Upper lobe of right lung (tissue), 1 donor: ENCODE results near the gene MRPS2. TPM values are rescaled to one million over a fixed set of nuclear protein-coding genes. Genes with fewer than 3 reads are reported as not detected.
A peak's percentile ranks its signal among the peaks of the same experiment; 100 is the strongest.

Experiments
- ATAC-seq: fragments of 200-7000 bp; cut with Tn5 transposase; one replicate; pipeline ENCODE4 v1.9.1; 2020; ENCODE audit warnings: mild to moderate bottlenecking, moderate library complexity
- DNase-seq: peaks from one replicate; pipeline ENCODE4 v3.0.0-alpha.2; 2020
- H3K27ac ChIP-seq: fragments of 200-600 bp; one replicate; pipeline ENCODE4 v1.8.0; 2022
- H3K27me3 ChIP-seq: fragments of 200-600 bp; one replicate; pipeline ENCODE4 v1.8.0; 2022; ENCODE audit warnings: mild to moderate bottlenecking
- H3K36me3 ChIP-seq: fragments of 200-600 bp; one replicate; pipeline ENCODE4 v1.8.0; 2022
- H3K4me1 ChIP-seq: fragments of 200-600 bp; one replicate; pipeline ENCODE4 v1.8.0; 2022
- H3K4me3 ChIP-seq: fragments of 200-600 bp; one replicate; pipeline ENCODE4 v1.8.0; 2022; ENCODE audit warnings: mild to moderate bottlenecking
- H3K9me3 ChIP-seq: fragments of 200-600 bp; one replicate; pipeline ENCODE4 v1.8.0; 2022
- intact Hi-C: fragments of 100-400 bp; cut with DNase I; formaldehyde crosslinking; loops from one replicate; pipeline ENCODE4 v1.11.0; 2022
- total RNA-seq: library from RNA; stranded (reverse); fragmentation: NEBNext Ultra II Directional; extraction: Animal tissue kit (Norgen Biotek cat#: 25700); gene quantifications from one replicate; pipeline ENCODE4 v1.2.1, GENCODE V29; 2021
- TF ChIP-seq, protein P1 (sequence below): fragments of 200-600 bp; IDR thresholded peaks from one replicate; pipeline ENCODE4 v1.8.0; 2022; ENCODE audit warnings: antibody characterized with exemption
- donor health status: DM: no; HTN: yes; CAD: no; lungs with severe emphysema.

The MRPS2 gene
- total RNA-seq, 1 donor from 2014 or later: 23.0 TPM

DNA sequence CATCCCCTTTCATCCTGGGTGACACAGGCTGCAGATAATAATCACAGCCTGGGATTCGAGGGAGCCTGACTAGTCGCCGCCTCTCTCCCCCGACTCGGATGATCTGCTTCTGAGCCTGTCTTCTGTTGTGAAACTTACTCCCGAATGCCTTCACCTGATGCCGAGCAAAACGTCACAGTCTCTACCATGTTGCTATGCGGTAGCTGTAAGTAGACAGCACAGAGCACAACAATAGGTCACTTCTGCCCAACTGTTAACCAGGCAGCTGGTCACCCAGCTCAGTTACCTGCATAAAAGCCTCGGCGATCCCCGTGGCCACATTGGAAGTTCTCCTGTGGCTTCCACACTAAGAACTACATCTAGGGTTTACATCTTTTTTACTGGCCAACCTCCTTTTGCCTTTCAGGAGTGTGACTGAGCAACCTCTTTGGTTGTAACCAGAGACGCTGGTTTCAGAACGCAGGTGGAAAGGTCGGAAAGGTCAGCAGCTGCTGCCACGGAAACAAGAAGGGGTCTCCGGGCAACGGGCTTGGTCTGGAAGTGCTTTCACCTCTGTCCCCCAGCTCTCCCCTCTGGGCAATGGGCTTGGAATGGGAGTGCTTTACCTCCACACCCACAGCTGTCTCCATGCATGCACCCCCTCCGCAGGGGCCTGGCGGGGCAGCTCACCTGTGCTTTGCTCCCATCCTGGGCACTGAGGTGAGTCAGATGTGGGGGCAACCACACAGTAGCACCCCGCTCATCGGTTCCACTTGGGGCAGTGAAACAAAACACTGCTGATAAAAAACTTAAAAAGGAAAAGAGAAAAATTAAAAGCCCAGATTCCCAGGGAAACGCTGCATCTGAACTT lies 28.5 kb upstream of the MRPS2 start:
- ATAC-seq: no peak
- Histone ChIP-seq H3K36me3 (no peaks in the 10 kb centered on the region), H3K4me1 (peaks cover 4% of the 10 kb centered on the region), H3K27ac (no peak overlapping the region), H3K9me3 (no peaks in the 10 kb centered on the region), H3K4me3 (no peak overlapping the region), H3K27me3 (no peaks in the 10 kb centered on the region)
- intact Hi-C loops: no loop called here
- TF ChIP-seq, protein P1, sequence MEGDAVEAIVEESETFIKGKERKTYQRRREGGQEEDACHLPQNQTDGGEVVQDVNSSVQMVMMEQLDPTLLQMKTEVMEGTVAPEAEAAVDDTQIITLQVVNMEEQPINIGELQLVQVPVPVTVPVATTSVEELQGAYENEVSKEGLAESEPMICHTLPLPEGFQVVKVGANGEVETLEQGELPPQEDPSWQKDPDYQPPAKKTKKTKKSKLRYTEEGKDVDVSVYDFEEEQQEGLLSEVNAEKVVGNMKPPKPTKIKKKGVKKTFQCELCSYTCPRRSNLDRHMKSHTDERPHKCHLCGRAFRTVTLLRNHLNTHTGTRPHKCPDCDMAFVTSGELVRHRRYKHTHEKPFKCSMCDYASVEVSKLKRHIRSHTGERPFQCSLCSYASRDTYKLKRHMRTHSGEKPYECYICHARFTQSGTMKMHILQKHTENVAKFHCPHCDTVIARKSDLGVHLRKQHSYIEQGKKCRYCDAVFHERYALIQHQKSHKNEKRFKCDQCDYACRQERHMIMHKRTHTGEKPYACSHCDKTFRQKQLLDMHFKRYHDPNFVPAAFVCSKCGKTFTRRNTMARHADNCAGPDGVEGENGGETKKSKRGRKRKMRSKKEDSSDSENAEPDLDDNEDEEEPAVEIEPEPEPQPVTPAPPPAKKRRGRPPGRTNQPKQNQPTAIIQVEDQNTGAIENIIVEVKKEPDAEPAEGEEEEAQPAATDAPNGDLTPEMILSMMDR: no peak
- DNase-seq: no peak

DNA sequence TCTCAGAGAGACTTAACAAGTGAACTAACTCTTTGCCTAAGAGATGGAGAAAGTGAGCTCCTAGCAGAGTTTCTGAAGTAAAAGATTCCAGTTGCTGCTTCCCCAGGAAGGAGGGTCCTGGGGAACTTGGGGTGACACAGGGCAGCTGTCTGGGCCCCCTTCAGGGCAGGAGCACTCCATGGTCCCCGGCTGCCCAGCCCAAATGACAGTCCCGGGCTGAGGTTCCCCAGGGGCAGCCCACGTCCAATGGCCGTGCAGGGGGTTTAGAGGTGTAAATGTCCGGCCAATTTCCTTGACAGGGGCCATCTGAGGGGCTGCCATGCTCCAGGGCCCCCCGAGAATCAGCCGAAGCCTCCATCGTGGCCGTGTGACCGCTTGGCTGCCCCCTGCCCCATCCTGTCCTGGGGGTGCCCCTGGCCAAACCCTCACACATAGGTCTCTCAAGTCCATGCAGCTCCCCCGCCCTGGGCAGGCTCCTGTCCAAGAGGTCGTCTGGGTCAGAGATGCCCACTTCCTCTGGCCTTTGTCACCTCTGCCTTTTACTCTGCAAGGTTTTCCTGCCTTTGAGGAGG lies 26.4 kb upstream of the MRPS2 start:
- Histone ChIP-seq H3K27ac (no peak overlapping the region), H3K27me3 (no peaks in the 10 kb centered on the region), H3K9me3 (no peaks in the 10 kb centered on the region), H3K4me3 (no peak overlapping the region), H3K4me1 (peaks cover 9% of the 10 kb centered on the region), H3K36me3 (no peaks in the 10 kb centered on the region)
- intact Hi-C loops: no loop called here
- ATAC-seq (no peak), DNase-seq (no peak)
- TF ChIP-seq, protein P1: no peak

DNA sequence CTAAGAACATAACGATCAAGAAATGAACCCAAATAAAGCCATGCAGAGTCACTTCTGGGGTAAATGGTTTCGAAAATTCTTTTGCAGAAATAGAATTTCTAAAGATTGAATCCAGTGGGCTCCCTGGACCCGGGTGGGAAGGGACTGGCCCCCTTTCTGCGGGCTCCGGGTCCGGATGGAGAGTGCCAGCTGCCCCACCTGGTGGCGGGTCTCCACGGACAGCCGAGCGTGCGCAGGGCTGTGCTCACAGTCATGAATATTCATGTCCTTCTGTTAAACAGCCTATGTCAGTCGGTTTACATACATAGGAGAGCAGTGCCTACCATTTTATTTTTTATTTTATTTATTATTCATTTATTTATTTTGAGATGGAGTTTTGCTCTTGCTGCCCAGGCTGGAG lies 25.6 kb upstream of the MRPS2 start:
- ATAC-seq: peak; percentile 21

DNA sequence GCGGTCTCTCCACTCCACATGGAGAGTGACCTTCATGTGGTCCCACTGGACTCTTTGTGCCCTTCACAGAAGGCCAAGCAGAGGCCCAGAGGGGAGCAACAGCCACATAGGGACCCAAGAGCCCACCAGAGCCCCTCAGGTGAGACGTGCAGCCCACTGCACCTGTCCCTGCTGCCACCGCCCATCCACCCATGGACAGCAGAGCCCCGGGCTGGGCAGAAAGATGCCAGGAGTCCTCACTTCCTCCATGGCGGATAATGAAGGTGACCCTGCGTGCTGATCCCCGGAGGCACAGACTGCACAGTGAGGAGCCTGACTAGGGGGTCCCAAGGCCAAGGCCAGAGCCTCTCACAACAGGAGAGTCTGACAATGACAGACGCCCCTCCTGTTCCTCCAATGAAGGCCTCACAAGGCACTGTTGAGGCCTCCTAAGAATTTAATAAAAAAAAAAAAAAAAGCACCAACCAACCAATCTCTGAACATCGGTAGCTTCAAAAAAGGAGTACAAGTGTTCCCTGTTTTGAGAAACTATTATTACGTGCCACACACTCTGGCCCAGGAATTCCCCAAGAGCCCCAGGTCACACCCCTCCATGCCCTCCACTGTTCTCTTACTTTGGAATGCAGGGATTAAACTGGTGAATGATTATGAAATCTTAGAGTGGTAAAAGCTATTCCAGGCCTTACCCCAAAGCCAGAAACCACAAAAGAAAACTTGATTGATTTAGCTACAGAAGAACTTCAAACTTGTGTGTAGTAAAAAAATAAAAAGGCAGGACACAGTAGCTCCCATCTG lies 23.7 kb upstream of the MRPS2 start:
- DNase-seq: no peak
- Histone ChIP-seq H3K4me3 (no peak overlapping the region), H3K27ac (peak overlapping the region; percentile 58), H3K27me3 (no peaks in the 10 kb centered on the region), H3K36me3 (no peaks in the 10 kb centered on the region), H3K9me3 (no peaks in the 10 kb centered on the region), H3K4me1 (peaks cover 19% of the 10 kb centered on the region)
- peak; percentile 56 for ATAC-seq
- intact Hi-C loops: no loop called here
- TF ChIP-seq, protein P1: no peak

More for the DNA sequence above, 25.6 kb upstream of the MRPS2 start:
- peak; percentile 80 for DNase-seq
- Histone ChIP-seq H3K27me3 (no peaks in the 10 kb centered on the region), H3K27ac (no peak overlapping the region), H3K4me1 (peaks cover 9% of the 10 kb centered on the region), H3K9me3 (no peaks in the 10 kb centered on the region), H3K4me3 (no peak overlapping the region), H3K36me3 (no peaks in the 10 kb centered on the region)
- intact Hi-C loops: no loop called here
- TF ChIP-seq, protein P1: peak; percentile 52

DNA sequence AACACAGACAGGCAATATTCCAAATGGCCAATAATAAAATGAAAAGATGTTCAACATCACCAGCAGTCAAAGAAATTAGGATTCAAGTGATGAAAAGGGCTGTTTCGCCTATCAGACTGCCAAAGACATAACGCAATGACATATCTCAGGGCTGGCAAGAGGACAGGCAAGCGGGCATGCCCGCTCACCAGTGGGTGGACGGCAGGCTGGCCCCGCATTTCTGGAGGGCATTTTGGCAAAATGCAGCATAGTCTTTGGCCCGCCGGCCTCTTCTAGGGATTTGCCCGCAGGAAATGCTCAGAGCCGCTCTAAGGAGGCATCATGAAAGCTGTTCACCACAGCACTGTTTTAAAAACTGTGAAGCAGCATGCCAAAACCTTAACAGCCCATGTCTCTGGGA lies 22.3 kb upstream of the MRPS2 start:
- intact Hi-C loops: no loop called here
- Histone ChIP-seq H3K4me1 (peaks cover 22% of the 10 kb centered on the region), H3K9me3 (no peaks in the 10 kb centered on the region), H3K4me3 (no peak overlapping the region), H3K27me3 (no peaks in the 10 kb centered on the region), H3K27ac (peak overlapping the region; percentile 89), H3K36me3 (no peaks in the 10 kb centered on the region)
- TF ChIP-seq, protein P1: no peak
- DNase-seq (no peak), ATAC-seq (no peak)
